SK-N-MC (cell line): Measurements from ENCODE around the gene KIAA1328.

ENCODE experiments used
- EZH2 ChIP-seq: fragments of 200-600 bp; sonication (generic); IDR thresholded peaks from one replicate; pipeline ENCODE4 v1.6.1; 2017; ENCODE audit warnings: antibody characterized with exemption
- FOXP2 ChIP-seq: optimal IDR thresholded peaks from 2 replicates; pipeline ENCODE3; 2011; ENCODE audit warnings: mild to moderate bottlenecking, moderate library complexity; ENCODE audit not compliant: insufficient read depth; ENCODE audit errors: extremely low read length, control extremely low read depth
- POLR2AphosphoS5 ChIP-seq: IDR thresholded peaks from 2 replicates; pipeline ENCODE4 v1.6.1; 2012; ENCODE audit warnings: mild to moderate bottlenecking, low read depth, low read length, borderline replicate concordance

DNA sequence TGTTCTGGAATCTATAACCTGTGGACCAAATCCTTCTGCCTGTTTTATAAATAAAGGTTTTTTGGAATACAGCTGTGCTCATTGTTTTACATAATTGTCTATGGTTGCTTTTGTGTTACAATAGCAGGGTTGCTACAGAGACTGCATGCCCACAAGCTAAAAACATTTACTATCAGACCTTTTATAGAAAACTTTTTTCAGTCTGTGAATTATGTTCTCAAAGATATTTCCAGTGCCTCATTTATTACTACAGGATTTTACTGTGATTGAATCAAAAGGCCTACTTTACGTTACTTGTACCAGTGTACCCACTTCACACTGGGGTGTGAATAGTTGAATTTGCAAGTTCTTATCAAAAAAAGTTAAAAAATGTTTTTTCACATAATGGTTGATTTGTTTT lies 7.0 kb downstream of the KIAA1328 start:
- TF ChIP-seq POLR2AphosphoS5: no peak
- no peak for TF ChIP-seq EZH2
- TF ChIP-seq FOXP2: no peak
